Spleen (tissue), 11 donors: Measurements from ENCODE around the gene CUL3. TPM values are rescaled to one million over a fixed set of nuclear protein-coding genes. Genes with fewer than 3 reads are reported as not detected.

ENCODE experiments used
- DNase-seq: peaks from one replicate; pipeline ENCODE4 v3.0.0-alpha.2; 2020
- H3K27ac ChIP-seq, 8 donors: fragments of 200-600 bp; sonication (generic) in 7 of 8; 1 replicate in 4 of 8; 2 replicates in 4 of 8; pipeline versions ENCODE4 v1.5.0 to v1.8.0; 2016 to 2021; ENCODE audit warnings: inconsistent platforms in 4 of 8, mild to moderate bottlenecking in 4 of 8, moderate library complexity in 1 of 8
- H3K27me3 ChIP-seq, 7 donors: fragments of 200-600 bp; sonication (generic) in 6 of 7; replicated peaks in 1 of 7; 1 replicate in 4 of 7; 2 replicates in 3 of 7; pipeline versions ENCODE4 v1.5.0 to v1.8.0; 2016 to 2021; ENCODE audit warnings: inconsistent platforms in 3 of 7, mild to moderate bottlenecking in 1 of 7
- H3K36me3 ChIP-seq, 6 donors: fragments of 200-600 bp; sonication (generic) in 5 of 6; 1 replicate in 4 of 6; 2 replicates in 2 of 6; pipeline versions ENCODE4 v1.5.0 to v1.8.0; 2016 to 2021; ENCODE audit warnings: inconsistent platforms in 2 of 6
- H3K4me1 ChIP-seq, 6 donors: fragments of 200-600 bp; sonication (generic) in 5 of 6; 1 replicate in 3 of 6; 2 replicates in 3 of 6; pipeline versions ENCODE4 v1.5.0 to v1.8.0; 2016 to 2021; ENCODE audit warnings: inconsistent platforms in 3 of 6
- H3K4me3 ChIP-seq, 8 donors: fragments of 200-600 bp; sonication (generic) in 7 of 8; 1 replicate in 4 of 8; 2 replicates in 4 of 8; pipeline versions ENCODE4 v1.5.0 to v1.8.0; 2016 to 2021; ENCODE audit warnings: inconsistent platforms in 4 of 8, mild to moderate bottlenecking in 4 of 8, moderate library complexity in 2 of 8
- H3K9me3 ChIP-seq, 8 donors: fragments of 200-600 bp; sonication (generic) in 7 of 8; 1 replicate in 4 of 8; 2 replicates in 4 of 8; pipeline versions ENCODE4 v1.5.0 to v1.8.0; 2016 to 2021; ENCODE audit warnings: inconsistent platforms in 4 of 8
- CTCF ChIP-seq, 11 experiments: fragments of 200-600 bp in 7 of 11; fragments of 450-650 bp in 4 of 11; sonication (generic) in 4 of 11; IDR thresholded peaks in 8 of 11; conservative IDR thresholded peaks in 3 of 11; 1 replicate in 7 of 11; 2 replicates in 4 of 11; pipeline versions ENCODE4 v1.4.0 to v1.8.0; 2016 to 2021; ENCODE audit warnings: antibody characterized with exemption in 11 of 11, inconsistent platforms in 4 of 11, mild to moderate bottlenecking in 1 of 11
- POLR2A ChIP-seq, 3 donors: fragments of 450-650 bp; IDR thresholded peaks; one replicate each; pipeline ENCODE4 v1.5.1; 2017; ENCODE audit warnings: antibody characterized with exemption in 3 of 3, mild to moderate bottlenecking in 1 of 3
- POLR2AphosphoS5 ChIP-seq, 3 donors: sonication (generic); formaldehyde crosslinking; IDR thresholded peaks; one replicate each; pipeline ENCODE4 v1.5.1; 2017; ENCODE audit warnings: antibody characterized with exemption in 3 of 3
- WGBS, 5 donors: extraction: QIAGEN DNeasy Blood & Tissue Kit in 3 of 5; methylation state at CpG; one replicate each; pipeline versions ENCODE4 v1.1.5 to v1.1.7; 2013 to 2018; 5-methylcytosine and 5-hydroxymethylcytosine counted together
- intact Hi-C: fragments of 100-400 bp; cut with DNase I; formaldehyde crosslinking; loops from one replicate; pipeline ENCODE4 v1.15.0; 2023; ENCODE audit warnings: low total_unique reads
- polyA plus RNA-seq, 3 donors: library from polyadenylated mRNA; stranded (reverse); fragments of 200-250 nt; gene quantifications; one replicate each; pipeline ENCODE4 v1.2.1, GENCODE V29; 2013
- total RNA-seq, 7 donors: library from RNA; depleted of rRNA in 3 of 7; stranded (reverse); fragments of >200 nt in 3 of 7; fragmentation: NEBNext Ultra II Directional in 4 of 7; extraction: Animal tissue kit (Norgen Biotek cat#: 25700) in 4 of 7; gene quantifications; one replicate each; pipeline versions ENCODE4 v1.1.0 to v1.2.1, GENCODE V29; 2016 to 2021
- donor health status: healthy with polysubstance abuse.
- donor health status: DM: no; HTN: no; CAD: no; lungs with moderate emphysema.
- donor health status: DM: no; HTN: no; CAD: no.
- donor health status: Bipolar disorder and iron deficiency.
- donor health status: healthy.
- donor health status: DM: no; HTN: no; CAD: no.
- donor health status: DM: yes; HTN: yes; CAD: no.

Gene CUL3
- total and polyA plus RNA-seq, 10 donors, result 66.0 to 99.7 (median 83.6) TPM

GRCh38 chr2:224574423-224575084 is 10.6 kb downstream of the CUL3 start:
- no peak for DNase-seq
- Histone ChIP-seq H3K9me3 (no peaks in the 10 kb centered on the region), H3K27me3 (no peaks in the 10 kb centered on the region), H3K36me3 (no peaks in the 10 kb centered on the region), H3K27ac (peak overlapping the region in 2 of 8 donors; percentile 29 to 42), H3K4me1 (peaks cover 62 to 100% (median 98%) of the 10 kb centered on the region in 6 donors), H3K4me3 (peak overlapping the region in 1 of 8 donors; percentile 0)
- TF ChIP-seq POLR2A (IDR thresholded peaks at IDR 0.05) (no peak), CTCF (IDR thresholded peaks at IDR 0.05 in 8 of 11, conservative IDR thresholded peaks at IDR 0.05 in 3 of 11) (no peak), POLR2AphosphoS5 (IDR thresholded peaks at IDR 0.05) (no peak)
- WGBS, 5 donors, result 24 to 30% (median 29%) methylated on average over 3 of the region's 3 CpGs
- intact Hi-C loops, result no loop called here

- Histone ChIP-seq H3K4me3 (no peak overlapping the region), H3K4me1 (peaks cover 56 to 100% (median 97%) of the 10 kb centered on the region in 6 donors), H3K9me3 (no peaks in the 10 kb centered on the region), H3K27me3 (no peaks in the 10 kb centered on the region), H3K27ac (no peak overlapping the region), H3K36me3 (no peaks in the 10 kb centered on the region)
- 93 to 100% (median 93%) methylated on average over 1 of the region's 1 CpG for WGBS, 5 donors
- intact Hi-C loops, result no loop called here
- no peak for TF ChIP-seq CTCF (IDR thresholded peaks at IDR 0.05 in 8 of 11, conservative IDR thresholded peaks at IDR 0.05 in 3 of 11)
- TF ChIP-seq POLR2AphosphoS5 (IDR thresholded peaks at IDR 0.05), result no peak
- TF ChIP-seq POLR2A (IDR thresholded peaks at IDR 0.05), result no peak
- DNase-seq, result no peak
Observed at GRCh38 chr2:224573724-224574123, 11.4 kb downstream of the CUL3 start.

DNA sequence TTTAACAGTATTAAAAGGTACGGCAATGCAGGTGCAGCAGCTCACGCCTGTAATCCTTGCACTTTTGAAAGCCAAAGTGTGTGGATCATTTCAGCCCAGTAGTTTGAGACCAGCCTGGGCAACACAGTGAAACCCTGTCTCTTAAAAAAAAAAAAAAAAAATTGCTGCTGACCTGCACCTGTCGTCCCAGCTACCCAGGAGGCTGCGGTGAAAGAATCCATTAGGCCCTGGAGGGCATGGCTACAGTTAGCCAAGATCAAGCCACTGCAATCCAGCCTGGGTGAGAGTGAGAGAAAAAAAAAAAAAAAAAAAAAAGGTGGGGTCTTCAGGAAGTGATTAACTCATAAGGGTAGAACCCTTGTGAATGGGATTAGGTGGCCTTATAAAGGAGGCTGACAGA is 12.8 kb downstream of the CUL3 start:
- WGBS, 5 donors, result 86 to 93% (median 89%) methylated on average over 4 of the region's 4 CpGs
- Histone ChIP-seq H3K9me3 (peaks cover 0 to under 1% (median 0%) of the 10 kb centered on the region in 8 donors), H3K4me3 (no peak overlapping the region), H3K27me3 (no peaks in the 10 kb centered on the region), H3K36me3 (peaks cover 0 to 3% (median 0%) of the 10 kb centered on the region in 6 donors), H3K4me1 (peaks cover 51 to 100% (median 87%) of the 10 kb centered on the region in 6 donors), H3K27ac (no peak overlapping the region)
- intact Hi-C loops, result no loop called here
- no peak for DNase-seq
- no peak for TF ChIP-seq POLR2AphosphoS5 (IDR thresholded peaks at IDR 0.05)
- TF ChIP-seq POLR2A (IDR thresholded peaks at IDR 0.05), result no peak
- no peak for TF ChIP-seq CTCF (IDR thresholded peaks at IDR 0.05 in 8 of 11, conservative IDR thresholded peaks at IDR 0.05 in 3 of 11)

DNA sequence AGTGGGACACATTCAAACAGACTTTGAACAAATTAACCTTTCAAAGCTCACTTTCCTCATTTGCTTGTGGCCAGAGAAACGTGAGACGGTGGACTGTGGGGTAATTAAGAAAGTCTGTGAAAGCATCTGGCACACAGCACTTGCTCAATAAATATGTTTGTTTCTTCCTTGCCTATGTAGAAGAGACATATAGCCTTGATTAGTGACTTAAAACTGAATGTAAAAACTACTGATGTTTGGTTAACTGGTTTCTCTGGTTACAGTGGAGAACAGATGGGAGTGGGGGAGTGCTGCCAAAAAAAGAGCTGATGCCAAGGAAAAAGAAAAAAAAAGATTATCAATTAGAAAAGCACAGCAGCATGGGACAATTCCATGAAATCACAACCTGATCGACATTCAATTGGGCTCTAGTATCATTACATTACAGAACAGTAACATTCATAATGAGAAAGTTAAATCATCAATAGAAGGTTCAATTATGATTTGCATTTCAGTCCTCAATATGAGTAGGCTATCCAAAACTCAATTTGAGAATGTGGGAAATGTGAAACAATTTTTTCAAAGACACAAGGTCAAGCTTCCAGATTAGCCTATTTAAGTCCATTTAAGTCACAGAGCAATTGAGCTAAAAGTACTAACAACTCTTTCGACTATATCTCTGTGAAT is 14.7 kb downstream of the CUL3 start:
- DNase-seq, result no peak
- H3K9me3 ChIP-seq, result peaks cover 0 to 12% (median 10%) of the 10 kb centered on the region in 8 donors
- H3K4me1 ChIP-seq, result peaks cover 38 to 99% (median 69%) of the 10 kb centered on the region in 6 donors
- H3K36me3 ChIP-seq, result peaks cover 0 to 17% (median 0%) of the 10 kb centered on the region in 6 donors
- no peak overlapping the region for H3K27ac ChIP-seq
- intact Hi-C loops, result no loop called here
- WGBS, 5 donors, result 50 to 71% (median 57%) methylated on average over 4 of the region's 4 CpGs
- TF ChIP-seq POLR2A (IDR thresholded peaks at IDR 0.05), result no peak
- TF ChIP-seq POLR2AphosphoS5 (IDR thresholded peaks at IDR 0.05), result no peak
- TF ChIP-seq CTCF (IDR thresholded peaks at IDR 0.05 in 8 of 11, conservative IDR thresholded peaks at IDR 0.05 in 3 of 11), result no peak
- H3K4me3 ChIP-seq, result no peak overlapping the region
- no peaks in the 10 kb centered on the region for H3K27me3 ChIP-seq
